HG03280 (cell line): Measurements from ENCODE around the gene CDKN2B-AS1.

Source experiments
- ATAC-seq: cut with Tn5 transposase; IDR thresholded peaks from one replicate; pipeline ENCODE4 v1.9.1; 2021; ENCODE audit warnings: mild to moderate bottlenecking, moderate library complexity; ENCODE audit not compliant: unreplicated experiment

The CDKN2B-AS1 gene

DNA sequence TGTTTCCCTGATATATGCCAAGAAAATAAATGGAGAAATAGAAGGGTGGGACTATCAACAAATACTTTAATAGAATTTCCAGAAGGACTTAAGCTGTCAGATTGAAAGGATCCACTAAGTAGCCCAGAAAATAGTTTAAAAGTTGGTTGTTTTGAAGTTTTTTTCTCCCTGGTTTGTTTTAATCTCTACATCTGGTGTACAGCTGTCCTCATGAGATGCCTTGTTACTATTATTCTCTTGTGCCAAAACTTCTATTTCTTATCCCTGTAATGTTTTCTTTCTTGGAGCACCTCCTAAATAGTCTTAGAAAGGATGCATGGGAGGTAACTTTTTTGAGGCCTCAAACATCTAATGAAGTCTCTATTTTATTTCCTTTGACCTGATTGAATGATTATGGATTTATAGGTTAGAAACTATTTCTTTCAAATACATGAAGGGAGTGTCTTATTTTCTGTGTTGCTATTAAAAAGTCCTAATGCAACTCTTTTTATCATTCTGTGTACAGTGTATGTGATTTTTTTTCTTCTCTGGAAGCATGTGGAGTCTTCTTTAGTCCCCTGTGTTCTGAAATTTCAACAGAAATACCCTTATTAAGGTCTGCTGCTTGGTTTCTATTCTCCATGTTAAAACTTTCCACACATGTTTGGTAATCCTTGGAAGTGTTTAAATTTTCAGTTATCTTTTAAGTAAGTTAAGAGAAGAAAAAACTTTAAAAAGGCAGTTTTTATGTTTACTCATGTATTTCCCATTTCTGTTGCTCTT lies 154.5 kb downstream of the CDKN2B-AS1 start:
- ATAC-seq: no peak

DNA sequence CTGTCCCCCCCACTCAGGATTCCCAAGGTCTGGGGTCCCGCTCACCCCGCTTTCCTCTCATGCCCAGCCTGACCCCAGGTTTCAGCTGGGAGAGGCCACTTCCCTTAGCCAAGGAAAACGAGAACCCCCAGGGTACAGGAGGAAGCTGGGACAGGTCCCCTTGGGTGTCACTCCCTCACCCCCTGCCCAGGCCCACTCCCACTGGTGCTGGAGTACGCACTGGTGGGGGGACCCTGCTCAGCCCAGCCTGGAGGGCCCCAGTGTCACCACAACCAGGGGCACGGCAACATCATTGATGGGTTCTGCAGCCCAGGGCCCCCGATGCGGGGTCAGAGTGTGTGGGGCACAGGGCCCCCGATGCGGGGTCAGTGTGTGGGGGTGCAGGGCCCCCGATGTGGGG lies 159.5 kb downstream of the CDKN2B-AS1 start:
- ATAC-seq: no peak

DNA sequence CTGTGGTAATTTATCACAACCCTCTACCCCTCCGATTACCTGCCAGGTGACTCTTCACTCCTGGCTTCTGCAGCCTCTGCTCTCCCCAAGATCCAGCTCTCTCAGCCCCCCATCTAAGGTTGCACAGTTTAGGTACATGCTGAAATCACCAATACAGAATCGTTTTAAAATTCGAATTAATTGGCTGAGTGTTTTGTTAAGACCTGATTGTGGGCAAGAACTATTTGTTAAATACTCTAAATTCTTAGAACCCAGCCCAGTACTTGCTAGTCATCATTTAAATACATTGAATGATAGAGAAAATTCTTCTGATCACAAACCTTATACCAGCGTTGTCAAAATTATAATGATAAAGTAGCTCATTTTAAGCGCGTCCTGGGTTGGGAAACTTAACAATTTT lies 162.0 kb downstream of the CDKN2B-AS1 start:
- no peak for ATAC-seq

- no peak for ATAC-seq
Measured at GRCh38 chr9:22157276-22157675, 162.7 kb downstream of the CDKN2B-AS1 start.

GRCh38 chr9:22157828-22158227 lies 163.2 kb downstream of the CDKN2B-AS1 start:
- ATAC-seq: no peak

DNA sequence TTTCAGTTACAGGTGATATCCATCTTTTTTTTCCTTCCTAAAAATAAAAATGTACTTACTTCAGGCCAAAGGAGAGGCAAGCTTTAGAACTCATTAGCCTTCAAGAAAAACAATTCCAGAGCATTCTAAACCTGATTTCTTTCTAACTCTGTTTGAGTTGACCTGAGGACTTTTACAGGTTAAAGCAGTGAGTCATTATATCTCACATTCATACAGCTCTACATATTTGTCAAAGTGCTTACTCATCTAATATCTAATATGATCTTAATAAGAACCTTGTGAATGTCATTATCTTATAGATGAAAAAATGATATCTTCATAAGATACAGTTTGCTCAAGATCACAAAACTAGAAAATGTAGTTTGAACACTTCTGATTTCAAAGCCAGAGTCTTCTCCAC lies 163.7 kb downstream of the CDKN2B-AS1 start:
- no peak for ATAC-seq

GRCh38 chr9:22158927-22159346 lies 164.3 kb downstream of the CDKN2B-AS1 start:
- no peak for ATAC-seq

- no peak for ATAC-seq
Measured at GRCh38 chr9:22159586-22159985, 165.0 kb downstream of the CDKN2B-AS1 start.

DNA sequence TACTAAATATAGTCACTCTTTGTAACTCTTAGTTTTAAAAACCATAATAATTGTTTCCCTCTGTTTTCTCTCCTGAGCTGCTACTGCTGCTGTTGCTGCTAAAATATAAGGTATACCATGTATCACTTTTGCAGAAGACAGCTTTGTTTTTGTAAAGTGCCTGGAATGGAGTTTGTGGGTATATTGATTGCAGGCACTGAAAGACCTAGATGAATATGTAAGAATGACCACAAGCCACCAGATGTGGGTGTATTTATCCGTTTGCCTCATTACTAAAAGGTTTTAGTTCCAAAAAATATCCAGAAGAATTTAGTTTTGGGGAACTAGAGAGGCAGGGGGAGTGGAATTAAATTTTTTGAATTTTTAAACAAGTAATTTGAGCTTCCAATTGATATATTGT lies 165.6 kb downstream of the CDKN2B-AS1 start:
- ATAC-seq: no peak

- no peak for ATAC-seq
Measured at GRCh38 chr9:22165144-22165543, 170.6 kb downstream of the CDKN2B-AS1 start.

DNA sequence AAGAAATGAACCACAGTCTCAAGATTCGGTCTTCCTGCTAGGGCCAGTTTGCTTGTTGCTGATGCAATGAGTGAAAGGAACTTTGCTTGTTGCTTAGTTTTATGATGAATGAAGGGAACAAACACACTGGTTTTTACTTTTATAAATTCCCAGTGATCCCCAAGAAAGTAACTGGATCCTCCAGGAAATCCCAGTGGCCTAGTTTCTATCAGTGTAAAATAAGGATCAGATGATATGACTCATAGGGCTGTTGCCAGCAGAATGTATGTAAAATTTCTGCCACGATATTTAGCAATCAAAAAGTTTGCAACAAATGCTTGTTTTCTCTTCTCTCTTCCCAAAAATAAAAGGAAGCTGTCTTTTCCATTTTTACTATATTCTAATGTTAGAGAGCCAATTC lies 174.7 kb downstream of the CDKN2B-AS1 start:
- ATAC-seq: no peak

- no peak for ATAC-seq
Measured at GRCh38 chr9:22169727-22170503, 175.3 kb downstream of the CDKN2B-AS1 start.
